ENCODE measurements around the gene DOCK10.

- no peak for TF ChIP-seq CTCF (IDR thresholded peaks at IDR 0.05)
- TF ChIP-seq POLR2A (IDR thresholded peaks at IDR 0.05): no peak
- TF ChIP-seq EP300 (IDR thresholded peaks at IDR 0.05): no peak
Measured at GRCh38 chr2:224769489-224769888, 272.8 kb downstream of the DOCK10 start.

Measured in sigmoid colon (tissue), 4 donors.